D341Med (cell line): Measurements from ENCODE around the gene DIS3L2.
A peak's percentile ranks its signal among the peaks of the same experiment; 100 is the strongest.
"Not testable (repeated sequence)": the region's sequence is repeated elsewhere in the genome, so short reads cannot be mapped to it uniquely, and the experiment has no call there.

Experiments
- DNase-seq: peaks from one replicate; pipeline ENCODE4 v3.0.0; 2012; ENCODE audit warnings: low spot score

The DIS3L2 gene

DNA sequence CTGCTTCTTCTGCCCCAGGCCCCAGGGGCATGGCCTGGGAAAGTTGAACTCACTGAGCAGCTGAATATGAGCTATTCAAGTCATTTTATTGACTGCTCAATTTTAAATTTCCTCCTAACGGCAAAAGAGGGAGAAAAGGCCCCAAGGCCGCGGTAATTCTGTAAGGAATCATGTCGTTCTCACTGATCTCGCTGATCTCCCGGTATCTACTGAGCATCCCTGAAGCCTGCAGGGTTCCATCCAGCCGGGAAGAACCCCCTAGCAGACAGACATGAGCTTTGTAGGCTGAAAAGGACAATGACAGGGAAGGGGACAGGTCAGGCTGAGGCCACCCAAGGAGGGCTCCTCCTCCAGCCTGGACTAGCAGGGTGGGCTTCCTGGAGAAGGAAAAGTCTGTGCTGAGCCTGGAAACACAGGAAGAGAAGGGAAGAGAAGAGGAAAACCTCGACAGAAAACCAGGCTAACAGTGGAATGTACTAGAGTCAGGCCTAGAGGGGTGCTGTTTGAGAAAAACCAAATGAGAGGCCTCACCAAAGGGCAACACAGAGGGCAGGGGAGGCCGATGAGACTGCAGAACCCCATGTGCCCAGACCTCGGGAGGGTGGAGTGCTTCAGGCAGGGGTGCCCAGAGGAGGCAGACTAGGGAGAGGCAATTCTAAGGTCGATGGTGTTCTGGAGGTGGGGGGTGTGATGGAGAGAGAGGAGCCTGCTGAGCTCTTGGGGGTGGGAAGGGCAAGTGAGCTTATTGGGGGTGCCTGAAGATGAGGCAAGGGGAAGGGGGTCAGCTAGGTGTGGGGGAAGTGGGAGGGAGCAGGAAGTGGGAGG, 32.4 kb upstream of the DIS3L2 start:
- no peak for DNase-seq

- DNase-seq: peak; percentile 70
Observed at GRCh38 chr2:231929961-231930592, 31.4 kb upstream of the DIS3L2 start.

- no peak for DNase-seq
Observed at GRCh38 chr2:231930593-231931281, 30.8 kb upstream of the DIS3L2 start.

- DNase-seq: no peak
Observed at GRCh38 chr2:231931481-231931915, 30.0 kb upstream of the DIS3L2 start.

DNA sequence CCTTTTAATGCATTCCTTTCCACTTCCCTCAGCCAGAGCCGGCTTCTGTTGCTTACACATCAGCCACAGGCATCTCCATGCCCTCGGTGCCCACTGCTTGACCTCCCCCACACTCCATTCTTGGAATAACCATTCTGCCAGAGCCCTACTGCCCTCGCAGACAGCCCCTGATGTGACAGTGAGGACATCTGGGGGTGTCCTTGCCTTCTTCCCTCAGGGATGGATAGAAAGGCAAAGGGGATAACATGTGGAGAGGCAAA, 28.9 kb upstream of the DIS3L2 start:
- DNase-seq: no peak

- DNase-seq: no peak
Observed at GRCh38 chr2:231932985-231933915, 28.3 kb upstream of the DIS3L2 start.

DNA sequence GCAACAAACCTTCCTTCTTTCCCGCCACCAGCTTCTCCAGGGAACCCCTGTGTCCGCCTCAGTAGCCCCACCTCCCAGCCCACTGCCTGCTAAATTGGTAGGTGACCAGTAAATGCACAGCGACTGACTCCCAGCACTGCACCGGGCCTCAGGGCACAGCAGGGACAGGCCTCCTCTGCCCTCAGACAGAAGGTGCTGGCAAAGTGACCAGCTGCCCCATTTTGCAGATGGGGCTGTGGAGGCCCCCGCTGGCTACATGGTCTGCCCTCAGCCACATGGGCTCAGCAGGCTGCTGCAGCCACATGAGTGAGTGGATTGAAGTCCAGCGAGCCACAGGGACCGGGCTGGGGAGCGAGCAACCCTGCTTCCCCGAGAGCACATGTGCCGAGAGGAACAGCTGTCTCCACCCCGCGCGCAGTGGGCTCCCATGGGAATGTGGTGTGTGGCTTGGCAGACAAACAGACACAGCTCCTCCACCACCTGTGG, 27.6 kb upstream of the DIS3L2 start:
- DNase-seq: peak; percentile 29

DNA sequence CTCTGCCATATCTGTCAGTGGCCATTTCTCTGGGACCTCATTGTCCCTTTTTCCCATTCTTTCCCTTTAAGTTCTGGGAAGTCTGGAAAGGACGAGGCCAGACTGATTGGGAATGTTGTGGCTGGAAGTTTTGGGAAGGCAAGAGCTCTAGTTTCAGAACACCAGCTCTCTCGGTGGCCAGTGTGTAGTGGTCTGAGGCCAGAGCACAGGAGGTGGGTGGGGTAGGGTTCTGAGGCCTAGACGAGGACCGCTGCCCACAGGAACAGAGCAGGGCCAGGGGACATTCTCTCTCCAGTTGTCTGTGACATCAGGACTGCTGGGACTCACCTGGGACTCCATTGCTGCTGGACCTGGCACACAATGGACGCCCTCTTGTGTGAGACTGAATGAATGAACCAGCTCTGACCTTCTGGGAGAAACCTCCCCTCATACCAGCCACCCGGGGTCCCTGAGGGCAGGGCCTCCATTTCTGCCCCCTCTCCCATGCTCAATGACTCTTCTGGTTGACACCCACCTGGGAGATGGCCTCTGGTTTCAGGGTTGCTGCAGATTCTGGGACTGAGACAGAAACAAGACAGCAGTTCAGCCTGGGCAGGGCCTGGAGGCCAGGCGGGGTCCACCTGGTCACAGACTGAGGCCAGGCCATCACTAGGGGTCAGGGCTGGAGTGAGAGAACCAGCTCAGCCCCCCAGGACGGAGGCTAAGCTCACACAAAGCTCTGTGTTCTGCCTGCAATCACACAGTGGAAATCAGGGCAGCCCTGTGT, 26.9 kb upstream of the DIS3L2 start:
- no peak for DNase-seq

DNA sequence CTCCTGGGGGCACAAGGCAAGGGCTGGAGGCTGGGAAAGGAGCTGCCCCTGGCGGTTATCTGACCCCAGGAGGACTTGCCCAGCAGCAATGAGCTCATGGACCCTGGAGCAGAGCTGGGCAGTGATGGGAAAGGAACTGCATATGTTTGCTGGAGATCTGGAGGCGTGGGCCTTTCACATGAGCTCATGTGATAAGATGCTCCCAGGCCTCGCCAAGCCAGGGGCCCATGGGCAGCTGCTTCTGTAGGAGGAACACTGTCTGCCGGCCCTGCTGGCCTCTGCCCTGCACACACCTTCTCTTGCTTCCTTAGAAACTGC, 26.3 kb upstream of the DIS3L2 start:
- no peak for DNase-seq

DNA sequence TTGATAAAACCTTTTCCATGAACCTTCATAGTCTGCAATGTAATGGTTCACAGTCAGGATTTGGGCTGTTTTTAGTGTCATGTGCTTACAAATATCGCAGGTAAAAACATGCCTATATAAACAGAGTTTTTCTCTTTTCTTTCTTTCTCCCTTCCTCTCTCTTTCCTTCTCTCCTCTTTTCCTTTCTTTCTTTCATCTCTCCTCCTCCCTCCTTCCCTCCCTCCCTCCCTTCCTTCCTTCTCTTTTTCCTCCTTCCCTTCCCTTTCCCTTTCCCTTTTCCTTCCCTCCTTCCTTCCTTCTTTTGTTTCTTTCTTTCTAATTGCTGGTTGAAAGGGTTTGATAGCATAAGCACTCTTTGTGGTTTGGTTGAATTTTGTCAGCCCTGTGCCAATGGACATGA, 25.7 kb upstream of the DIS3L2 start:
- no peak for DNase-seq

DNA sequence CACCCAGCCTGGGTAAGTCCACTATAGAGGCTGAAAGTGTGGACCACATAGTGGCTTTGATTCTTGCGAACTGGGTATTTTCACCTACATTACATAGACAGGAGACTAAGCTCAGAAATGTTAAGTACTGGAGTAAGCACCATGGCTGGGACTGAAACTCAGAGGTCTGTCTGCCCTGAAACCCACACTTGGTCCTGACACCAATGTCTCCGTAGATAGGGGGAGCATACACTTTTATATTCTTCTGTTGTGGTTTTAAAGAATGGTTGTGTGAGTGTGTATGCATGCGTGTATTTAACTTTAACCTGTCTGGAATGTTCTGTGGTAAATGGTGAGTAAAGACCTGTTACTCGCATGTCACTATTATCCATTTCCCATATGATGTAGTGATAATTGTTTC, 25.0 kb upstream of the DIS3L2 start:
- DNase-seq: no peak

DNA sequence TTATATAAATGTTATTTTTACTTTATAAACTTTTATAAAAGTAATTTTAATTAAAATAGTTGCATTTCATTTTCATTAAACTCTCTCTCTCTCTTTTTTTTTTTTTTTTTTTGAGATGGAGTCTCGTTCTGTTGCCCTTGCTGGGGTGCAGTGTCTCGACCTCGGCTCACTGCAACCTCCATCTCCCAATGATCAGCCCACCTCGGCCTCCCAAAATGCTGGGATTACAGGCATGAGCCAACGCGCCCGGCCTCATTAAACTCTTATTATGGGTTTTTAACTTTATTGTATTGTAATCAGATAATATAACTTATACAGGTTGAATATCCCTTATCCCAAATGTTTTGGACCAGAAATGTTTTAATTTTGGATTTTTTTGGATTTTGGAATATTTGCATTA, 24.5 kb upstream of the DIS3L2 start:
- DNase-seq: no peak

DNA sequence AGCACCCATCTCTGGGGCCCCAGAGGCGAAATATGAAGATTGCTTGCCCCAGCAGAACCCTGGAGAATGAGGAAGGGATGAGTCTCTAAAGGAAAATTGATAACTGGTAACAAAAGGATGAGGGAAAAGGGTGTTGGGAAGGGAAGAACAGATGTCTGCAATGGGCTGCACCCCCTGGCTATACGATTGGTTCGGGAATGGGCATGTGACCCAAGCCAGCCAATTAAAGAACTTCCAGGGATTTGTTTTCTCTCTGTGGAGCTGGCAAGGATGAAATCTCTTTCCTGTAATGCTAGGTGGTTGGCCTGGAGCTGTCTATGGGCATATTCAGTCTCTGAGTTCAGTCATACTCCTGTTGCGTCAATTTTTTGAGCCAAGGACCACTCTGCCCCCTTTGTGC, 22.5 kb upstream of the DIS3L2 start:
- DNase-seq: no peak

GRCh38 chr2:231940795-231941194, 20.7 kb upstream of the DIS3L2 start:
- no peak for DNase-seq

DNA sequence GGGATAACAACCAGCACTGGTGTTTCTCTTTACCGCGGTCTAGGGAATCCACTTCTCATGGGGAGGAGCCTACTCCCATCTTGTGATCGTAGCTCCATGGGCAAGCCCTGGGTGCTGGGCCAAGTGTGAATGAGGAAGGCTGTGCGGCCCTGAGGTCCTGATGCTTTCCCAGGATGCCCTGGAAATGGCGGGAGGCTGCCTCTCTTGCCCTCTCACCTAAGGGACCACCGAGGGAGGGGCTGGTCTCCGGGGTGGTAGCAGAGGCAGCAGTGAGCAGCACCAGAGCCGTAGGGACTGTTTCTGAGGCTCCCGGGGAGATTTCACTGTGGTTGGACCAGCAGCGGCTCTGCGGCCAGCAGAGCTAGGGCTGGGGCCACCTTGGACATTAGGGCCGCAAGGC, 19.8 kb upstream of the DIS3L2 start:
- no peak for DNase-seq

DNA sequence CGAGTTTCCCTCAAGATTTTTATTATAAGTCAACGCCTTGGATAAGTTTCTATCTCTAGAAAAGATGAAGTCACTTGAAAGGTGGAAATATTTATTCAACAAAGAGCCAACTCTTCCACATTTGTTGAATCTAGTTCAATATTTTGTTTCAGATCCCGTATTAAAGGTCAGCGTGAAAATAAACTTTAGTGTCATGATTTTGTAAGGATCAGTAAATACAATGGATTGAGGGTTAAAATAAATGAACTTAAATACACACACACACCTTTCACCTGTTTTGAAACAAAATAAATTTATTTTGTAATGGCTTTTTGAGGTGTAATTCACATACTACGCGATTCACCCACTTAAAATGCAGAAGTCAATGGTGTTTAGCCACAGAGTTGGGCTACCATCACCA, 19.3 kb upstream of the DIS3L2 start:
- DNase-seq: no peak

- no peak for DNase-seq
Observed at GRCh38 chr2:231946241-231946814, 15.2 kb upstream of the DIS3L2 start.

GRCh38 chr2:231947112-231947511, 14.4 kb upstream of the DIS3L2 start:
- not testable (repeated sequence) for DNase-seq

DNA sequence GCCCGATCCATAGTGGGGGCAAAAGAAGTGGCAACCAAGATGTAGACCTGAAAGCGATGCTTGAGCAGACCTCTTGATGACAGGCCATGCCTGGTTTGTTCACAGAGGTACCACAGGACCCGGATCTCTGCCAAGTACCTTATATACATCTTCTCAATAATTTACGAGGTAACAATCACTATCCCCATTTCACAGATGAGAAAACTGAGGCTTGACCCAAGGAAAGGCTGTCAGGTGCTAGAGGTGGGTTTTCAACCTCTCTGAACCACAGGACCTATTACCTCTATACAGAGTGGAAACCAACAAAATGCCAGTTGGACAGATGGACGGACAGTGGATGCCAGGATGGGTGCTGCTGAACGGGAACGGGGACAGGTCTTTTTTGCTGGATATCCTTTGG, 13.8 kb upstream of the DIS3L2 start:
- DNase-seq: no peak

DNA sequence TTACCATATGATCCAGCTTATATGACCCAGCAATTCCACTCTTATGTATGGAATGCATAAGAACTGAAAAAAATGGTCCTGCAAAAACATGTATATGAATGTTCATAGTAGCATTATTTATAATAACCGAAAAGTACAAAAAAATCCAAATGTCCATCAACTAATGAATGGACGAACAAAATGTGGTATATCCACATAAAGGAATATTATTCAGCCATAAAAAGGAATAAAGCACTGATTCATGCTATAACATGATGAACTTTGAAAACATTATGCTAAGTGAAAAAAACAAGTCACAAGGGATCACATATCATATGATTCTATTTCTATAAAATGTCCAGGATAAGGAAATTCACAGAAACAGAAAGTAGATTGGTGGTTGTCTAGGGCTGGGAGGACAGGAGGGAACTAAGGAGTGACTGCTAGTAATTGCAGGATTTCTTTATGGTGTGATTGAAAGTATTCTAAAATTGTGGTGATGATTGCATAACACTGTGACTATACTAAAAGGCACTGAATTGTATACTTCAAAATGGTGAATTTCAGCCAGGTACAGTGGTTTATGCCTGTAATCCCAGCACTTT, 10.0 kb upstream of the DIS3L2 start:
- DNase-seq: no peak
